ENCODE data around the gene KCNMA1.

Gene KCNMA1

DNA sequence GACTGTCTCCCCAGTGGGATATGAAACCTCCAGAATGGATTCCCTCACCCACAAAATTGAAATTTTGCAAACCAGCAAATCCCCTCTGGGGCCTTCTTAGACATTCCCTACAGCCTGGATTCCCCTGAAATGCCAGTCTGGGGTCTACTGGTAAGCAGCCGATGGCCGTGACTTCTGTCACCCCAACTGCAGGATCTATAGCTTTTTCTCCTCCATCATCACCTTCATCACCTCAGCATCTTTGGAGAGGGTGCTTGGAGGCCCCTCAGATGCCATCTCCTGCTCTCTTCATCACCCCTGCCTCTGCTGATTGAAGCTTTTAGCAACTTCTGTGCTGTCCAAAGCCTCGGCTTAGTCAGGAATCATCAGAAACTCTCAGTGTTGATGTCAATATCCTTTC lies 2.6 kb upstream of the KCNMA1 start:
- Histone ChIP-seq H3K27me3 (replicated peaks; ENCODE audit: control insufficient read depth, insufficient read depth, low read length) (peaks cover 3% of the 10 kb centered on the region; the same call in 1 of the 2 replicates), H3K4me3 (replicated peaks; ENCODE audit: low read depth, low read length) (no peak overlapping the region), H3K36me3 (ENCODE audit: control insufficient read depth, insufficient read depth, low read length) (no peaks in the 10 kb centered on the region)
- DNase-seq (ENCODE audit: extremely low read depth, insufficient read length) = no peak
- TF ChIP-seq, protein P1, sequence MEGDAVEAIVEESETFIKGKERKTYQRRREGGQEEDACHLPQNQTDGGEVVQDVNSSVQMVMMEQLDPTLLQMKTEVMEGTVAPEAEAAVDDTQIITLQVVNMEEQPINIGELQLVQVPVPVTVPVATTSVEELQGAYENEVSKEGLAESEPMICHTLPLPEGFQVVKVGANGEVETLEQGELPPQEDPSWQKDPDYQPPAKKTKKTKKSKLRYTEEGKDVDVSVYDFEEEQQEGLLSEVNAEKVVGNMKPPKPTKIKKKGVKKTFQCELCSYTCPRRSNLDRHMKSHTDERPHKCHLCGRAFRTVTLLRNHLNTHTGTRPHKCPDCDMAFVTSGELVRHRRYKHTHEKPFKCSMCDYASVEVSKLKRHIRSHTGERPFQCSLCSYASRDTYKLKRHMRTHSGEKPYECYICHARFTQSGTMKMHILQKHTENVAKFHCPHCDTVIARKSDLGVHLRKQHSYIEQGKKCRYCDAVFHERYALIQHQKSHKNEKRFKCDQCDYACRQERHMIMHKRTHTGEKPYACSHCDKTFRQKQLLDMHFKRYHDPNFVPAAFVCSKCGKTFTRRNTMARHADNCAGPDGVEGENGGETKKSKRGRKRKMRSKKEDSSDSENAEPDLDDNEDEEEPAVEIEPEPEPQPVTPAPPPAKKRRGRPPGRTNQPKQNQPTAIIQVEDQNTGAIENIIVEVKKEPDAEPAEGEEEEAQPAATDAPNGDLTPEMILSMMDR (IDR thresholded peaks at IDR 0.05; ENCODE audit: insufficient read depth, low read length, poor library complexity, severe bottlenecking) = no peak

DNA sequence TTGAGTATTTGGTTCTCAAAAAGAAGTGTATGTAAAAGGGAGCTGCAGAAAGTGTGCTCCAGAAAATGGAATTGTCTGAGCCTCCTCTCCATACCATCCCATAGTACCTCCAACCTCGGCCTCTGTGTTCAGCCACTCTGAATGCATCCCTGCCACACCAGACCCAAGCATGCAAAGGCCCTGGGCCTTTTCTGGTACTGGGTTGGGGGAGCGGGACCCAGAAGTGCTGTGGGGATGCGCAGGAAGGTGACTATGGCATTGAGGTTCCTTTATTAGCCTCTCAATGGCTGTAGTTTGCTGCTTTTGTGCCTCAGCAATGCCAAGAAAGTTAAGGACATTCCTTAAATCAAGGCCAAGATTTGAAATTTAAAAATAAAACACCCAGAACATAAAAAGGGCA lies 2.1 kb upstream of the KCNMA1 start:
- Histone ChIP-seq H3K36me3 (ENCODE audit: control insufficient read depth, insufficient read depth, low read length) (no peaks in the 10 kb centered on the region), H3K4me3 (replicated peaks; ENCODE audit: low read depth, low read length) (no peak overlapping the region), H3K27me3 (replicated peaks; ENCODE audit: control insufficient read depth, insufficient read depth, low read length) (peaks cover 3% of the 10 kb centered on the region; the same call in 1 of the 2 replicates)
- TF ChIP-seq, protein P1 (IDR thresholded peaks at IDR 0.05; ENCODE audit: insufficient read depth, low read length, poor library complexity, severe bottlenecking) = no peak
- DNase-seq (ENCODE audit: extremely low read depth, insufficient read length) = no peak

DNA sequence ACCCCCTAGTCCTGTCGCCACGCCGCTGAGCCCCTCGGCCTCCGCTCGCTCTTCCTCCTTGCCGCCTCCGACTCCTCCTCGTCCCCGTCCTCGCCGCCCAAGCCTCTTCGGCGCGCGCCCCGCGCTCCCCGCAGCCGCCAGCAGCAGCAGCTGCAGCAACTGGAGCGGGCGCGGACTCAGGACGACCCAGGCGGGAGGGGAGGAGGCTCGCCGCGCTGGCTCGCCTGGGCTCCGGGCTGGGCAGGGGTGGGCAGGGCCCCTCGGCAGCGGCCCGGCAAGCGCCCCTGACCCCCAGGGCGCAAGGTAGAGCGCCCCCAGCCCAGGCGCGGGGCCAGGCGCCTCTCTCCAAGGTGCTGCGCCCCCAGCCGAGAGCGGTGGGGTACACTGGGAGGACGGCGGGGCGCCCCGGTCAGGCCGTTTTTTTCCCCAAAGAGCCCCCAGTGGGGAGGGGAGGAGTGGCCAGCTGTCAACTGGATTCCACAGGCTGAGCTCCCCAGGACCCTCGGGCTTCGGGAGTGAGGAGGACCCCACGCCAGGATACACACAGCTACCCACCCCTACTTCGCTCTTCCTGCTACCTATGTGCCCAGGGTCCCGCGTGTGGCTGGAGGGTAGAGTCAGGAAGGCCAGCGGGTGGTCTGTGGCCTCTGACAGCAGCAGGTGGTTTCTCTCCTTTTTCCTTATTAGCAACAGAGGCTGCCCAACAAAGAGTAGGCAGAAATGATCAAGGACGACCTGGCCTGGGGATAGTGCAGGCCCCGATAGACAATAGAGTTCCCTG lies 903 bp upstream of the KCNMA1 start:
- TF ChIP-seq, protein P1 (IDR thresholded peaks at IDR 0.05; ENCODE audit: insufficient read depth, low read length, poor library complexity, severe bottlenecking) = no peak
- Histone ChIP-seq H3K27me3 (replicated peaks; ENCODE audit: control insufficient read depth, insufficient read depth, low read length) (peaks cover 3% of the 10 kb centered on the region; the same call in 1 of the 2 replicates), H3K4me3 (replicated peaks; ENCODE audit: low read depth, low read length) (peak overlapping the region; percentile 49), H3K36me3 (ENCODE audit: control insufficient read depth, insufficient read depth, low read length) (no peaks in the 10 kb centered on the region)
- DNase-seq (ENCODE audit: extremely low read depth, insufficient read length) = peak; percentile 61

DNA sequence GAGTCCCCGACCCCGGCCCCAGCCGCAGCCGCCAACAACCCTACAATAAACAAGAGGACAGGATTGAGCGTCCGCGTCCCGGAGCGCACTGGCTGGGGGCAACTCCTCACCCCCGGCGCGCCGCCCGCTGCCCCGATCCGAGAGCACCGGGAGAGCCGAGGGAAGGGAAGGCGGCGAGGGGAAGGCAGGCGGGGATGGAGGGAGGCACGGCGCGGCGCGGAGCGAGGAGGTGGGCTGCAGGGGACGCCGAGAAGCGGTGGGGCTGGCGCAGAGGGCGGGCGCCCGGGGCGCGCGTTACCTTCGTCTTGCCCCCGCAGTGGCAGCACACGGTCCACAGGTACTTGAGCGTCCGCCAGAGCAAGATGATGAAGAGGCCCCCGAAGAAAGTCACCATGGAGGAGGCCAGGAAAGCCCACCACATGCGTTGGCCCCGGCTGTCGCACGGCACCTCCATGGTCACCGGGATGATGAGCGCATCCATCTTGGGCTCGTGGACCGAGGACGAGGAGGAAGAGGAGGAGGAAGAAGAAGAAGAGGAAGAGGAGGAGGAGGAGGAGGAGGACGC lies 559 bp downstream of the KCNMA1 start:
- DNase-seq (ENCODE audit: extremely low read depth, insufficient read length) = peak; percentile 34
- peaks cover 3% of the 10 kb centered on the region; the same call in 1 of the 2 replicates for H3K27me3 ChIP-seq (replicated peaks; ENCODE audit: control insufficient read depth, insufficient read depth, low read length)
- peak overlapping the region; percentile 66 for H3K4me3 ChIP-seq (replicated peaks; ENCODE audit: low read depth, low read length)
- H3K36me3 ChIP-seq (ENCODE audit: control insufficient read depth, insufficient read depth, low read length) = no peaks in the 10 kb centered on the region
- TF ChIP-seq, protein P1 (IDR thresholded peaks at IDR 0.05; ENCODE audit: insufficient read depth, low read length, poor library complexity, severe bottlenecking) = no peak

DNA sequence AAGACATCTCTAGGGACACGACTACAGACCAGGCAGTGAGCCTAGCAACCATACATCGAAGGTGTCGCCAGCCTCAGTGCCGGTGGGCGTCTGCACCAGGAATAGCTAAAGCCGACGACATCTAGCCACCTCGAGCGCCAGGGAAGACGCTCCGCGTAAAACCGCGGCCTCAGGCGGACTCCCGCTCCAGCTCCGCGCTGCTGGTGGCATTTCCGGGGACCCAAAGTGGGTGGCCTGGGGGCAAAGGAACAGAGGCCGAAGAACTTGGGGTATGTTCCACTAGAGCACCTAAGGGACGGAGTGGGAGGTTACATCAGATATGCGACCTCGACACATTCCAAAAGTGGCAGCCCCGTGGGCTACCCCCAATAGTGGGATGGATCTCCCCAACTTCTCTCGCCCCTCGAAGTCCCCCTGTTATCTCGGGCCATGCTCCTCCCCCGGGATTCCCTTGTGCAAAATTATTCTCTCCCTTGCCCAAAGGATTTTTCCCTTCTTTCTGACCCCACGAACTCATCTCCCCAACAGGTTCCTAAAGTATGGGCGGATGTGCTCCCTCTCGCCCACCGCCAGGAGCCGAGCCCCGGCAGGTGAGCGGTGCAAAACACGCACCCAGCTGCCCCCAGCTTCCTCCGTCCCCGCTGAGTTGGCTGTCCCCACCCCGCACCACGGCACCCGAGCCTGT lies 1.2 kb downstream of the KCNMA1 start:
- H3K4me3 ChIP-seq (replicated peaks; ENCODE audit: low read depth, low read length) = peak overlapping the region; percentile 66

More for the DNA sequence above, 1.2 kb downstream of the KCNMA1 start:
- Histone ChIP-seq H3K27me3 (replicated peaks; ENCODE audit: control insufficient read depth, insufficient read depth, low read length) (peaks cover 3% of the 10 kb centered on the region; the same call in 1 of the 2 replicates), H3K36me3 (ENCODE audit: control insufficient read depth, insufficient read depth, low read length) (no peaks in the 10 kb centered on the region)
- TF ChIP-seq, protein P1 (IDR thresholded peaks at IDR 0.05; ENCODE audit: insufficient read depth, low read length, poor library complexity, severe bottlenecking) = no peak
- DNase-seq (ENCODE audit: extremely low read depth, insufficient read length) = no peak
